NB4 (cell line): ENCODE data around the gene PAFAH1B2.

Experiments
- DNase-seq: peaks from one replicate; pipeline ENCODE4 v3.0.0; 2010; ENCODE audit warnings: low read depth
- H3K4me3 ChIP-seq: one replicate; pipeline ENCODE4 v1.5.1; 2011; ENCODE audit warnings: mild to moderate bottlenecking, low read depth, low read length, moderate library complexity
- MAX ChIP-seq: IDR thresholded peaks from 2 replicates; pipeline ENCODE4 v1.6.1; 2011; ENCODE audit warnings: low read depth, low read length
- MYC ChIP-seq: IDR thresholded peaks from 2 replicates; pipeline ENCODE4 v1.6.1; 2011; ENCODE audit warnings: low read depth, low read length
- POLR2A ChIP-seq: IDR thresholded peaks from 2 replicates; pipeline ENCODE4 v1.6.1; 2011; ENCODE audit warnings: mild to moderate bottlenecking; ENCODE audit not compliant: insufficient read length; ENCODE audit errors: extremely low read depth
- TF ChIP-seq, protein P1 (sequence below): IDR thresholded peaks from one replicate; pipeline ENCODE4 v1.5.1; 2012; ENCODE audit warnings: low read depth, low read length

Gene PAFAH1B2, protein sequence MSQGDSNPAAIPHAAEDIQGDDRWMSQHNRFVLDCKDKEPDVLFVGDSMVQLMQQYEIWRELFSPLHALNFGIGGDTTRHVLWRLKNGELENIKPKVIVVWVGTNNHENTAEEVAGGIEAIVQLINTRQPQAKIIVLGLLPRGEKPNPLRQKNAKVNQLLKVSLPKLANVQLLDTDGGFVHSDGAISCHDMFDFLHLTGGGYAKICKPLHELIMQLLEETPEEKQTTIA

DNA sequence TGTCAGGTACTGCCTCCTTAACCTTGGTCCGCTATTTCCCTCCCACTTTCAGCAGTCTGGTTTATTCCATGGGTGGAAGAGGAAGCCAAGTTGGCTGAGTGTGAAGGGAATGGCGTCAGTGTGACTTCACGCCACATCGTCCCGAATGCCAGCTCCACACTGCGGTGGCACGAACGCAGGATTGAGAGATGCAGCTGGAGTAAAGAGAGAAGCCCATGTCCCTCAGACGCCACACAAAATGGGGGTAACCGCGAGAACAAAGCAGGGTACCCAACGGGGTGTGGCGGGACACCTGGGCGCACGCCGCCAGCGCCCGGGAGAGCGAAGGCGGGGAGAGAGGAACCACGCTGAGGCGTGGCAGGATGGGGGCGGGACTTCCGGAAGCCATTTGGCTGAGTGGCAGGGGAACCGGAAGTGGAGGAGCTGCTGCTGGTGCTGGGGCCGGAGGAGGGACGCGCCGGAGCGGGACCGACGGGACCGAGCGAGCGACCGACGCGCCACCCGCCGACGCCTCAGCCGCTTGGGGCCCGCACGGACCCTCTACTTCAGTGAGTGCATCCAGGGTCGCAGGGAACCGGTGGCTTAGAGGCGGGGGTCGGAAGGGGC lies at the start of gene PAFAH1B2:
Gene PAFAH1B2 (plus strand): TSS at position 417 of the 606 bp plus-strand sequence. CDS start 8,161 bp downstream, outside the sequence.
- TF ChIP-seq, protein P1, sequence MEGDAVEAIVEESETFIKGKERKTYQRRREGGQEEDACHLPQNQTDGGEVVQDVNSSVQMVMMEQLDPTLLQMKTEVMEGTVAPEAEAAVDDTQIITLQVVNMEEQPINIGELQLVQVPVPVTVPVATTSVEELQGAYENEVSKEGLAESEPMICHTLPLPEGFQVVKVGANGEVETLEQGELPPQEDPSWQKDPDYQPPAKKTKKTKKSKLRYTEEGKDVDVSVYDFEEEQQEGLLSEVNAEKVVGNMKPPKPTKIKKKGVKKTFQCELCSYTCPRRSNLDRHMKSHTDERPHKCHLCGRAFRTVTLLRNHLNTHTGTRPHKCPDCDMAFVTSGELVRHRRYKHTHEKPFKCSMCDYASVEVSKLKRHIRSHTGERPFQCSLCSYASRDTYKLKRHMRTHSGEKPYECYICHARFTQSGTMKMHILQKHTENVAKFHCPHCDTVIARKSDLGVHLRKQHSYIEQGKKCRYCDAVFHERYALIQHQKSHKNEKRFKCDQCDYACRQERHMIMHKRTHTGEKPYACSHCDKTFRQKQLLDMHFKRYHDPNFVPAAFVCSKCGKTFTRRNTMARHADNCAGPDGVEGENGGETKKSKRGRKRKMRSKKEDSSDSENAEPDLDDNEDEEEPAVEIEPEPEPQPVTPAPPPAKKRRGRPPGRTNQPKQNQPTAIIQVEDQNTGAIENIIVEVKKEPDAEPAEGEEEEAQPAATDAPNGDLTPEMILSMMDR, result no peak
- TF ChIP-seq POLR2A, result peak; percentile 97
- peak; percentile 91 for TF ChIP-seq MAX
- peak; percentile 97 for TF ChIP-seq MYC
- peak; percentile 97 for DNase-seq
- H3K4me3 ChIP-seq, result peak within 1 kb of the TSS; percentile 88

GRCh38 chr11:117094776-117095175 lies 49.3 kb upstream of the PAFAH1B2 start:
- peak overlapping the region; percentile 16 for H3K4me3 ChIP-seq
- TF ChIP-seq, protein P1, result no peak
- TF ChIP-seq MAX (no peak), MYC (no peak), POLR2A (no peak)
- DNase-seq, result no peak

- peak; percentile 52 for DNase-seq
- TF ChIP-seq, protein P1, result no peak
- TF ChIP-seq MYC (no peak), MAX (no peak)
- peak overlapping the region; percentile 76 for H3K4me3 ChIP-seq
These were observed 48.6 kb upstream of the PAFAH1B2 start for GRCh38 chr11:117095284-117096161.

- TF ChIP-seq MAX (0 out of 2 replicates have a peak, but pooled peaks have one; percentile 35), MYC (no peak), POLR2A (no peak)
These were observed 47.7 kb upstream of the PAFAH1B2 start for GRCh38 chr11:117096201-117096991.

DNA sequence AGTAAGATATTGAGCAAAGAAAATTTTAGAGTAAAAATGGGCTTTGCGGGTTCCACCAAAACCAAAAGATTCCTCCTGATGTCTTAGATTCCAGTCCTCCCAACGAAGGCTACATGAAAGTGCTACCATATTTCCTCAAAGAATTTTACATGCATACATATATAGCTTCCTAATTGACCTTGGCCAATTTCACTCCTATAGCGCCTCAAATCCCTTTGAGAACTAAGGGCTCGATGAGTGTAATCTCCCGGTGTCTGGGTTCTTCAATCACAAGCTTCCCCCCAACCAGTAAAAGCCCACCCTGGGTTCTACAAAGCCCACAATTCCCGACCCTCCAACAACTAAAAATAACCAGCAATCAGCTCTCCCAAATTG lies 47.1 kb upstream of the PAFAH1B2 start:
- peak; percentile 44 for DNase-seq
- peak overlapping the region; percentile 76 for H3K4me3 ChIP-seq
- TF ChIP-seq POLR2A, result no peak
- TF ChIP-seq MAX, result no peak
- TF ChIP-seq, protein P1, result no peak
- no peak for TF ChIP-seq MYC

More at GRCh38 chr11:117096201-117096991, 47.7 kb upstream of the PAFAH1B2 start:
- peak overlapping the region; percentile 76 for H3K4me3 ChIP-seq
- peak; percentile 92 for DNase-seq
